SK-N-SH treated with all-trans-retinoic acid at 6 μM for 48 hours (cell line): Measurements from ENCODE around the gene KRTDAP.

Experiments used
- ATAC-seq: fragments of 200-7000 bp; cut with Tn5 transposase; 3 replicates; pipeline ENCODE4 v1.9.1; 2020; ENCODE audit warnings: mild to moderate bottlenecking, moderate library complexity
- ESRRG ChIP-seq: fragments of 250-450 bp; sonication (Bioruptor Pico); IDR thresholded peaks from 2 replicates; pipeline ENCODE4 v1.6.1; 2021; ENCODE audit warnings: mild to moderate bottlenecking
- ISL1 ChIP-seq: fragments of 250-450 bp; sonication (Bioruptor Pico); IDR thresholded peaks from 2 replicates; pipeline ENCODE4 v2.1.2; 2022; ENCODE audit warnings: mild to moderate bottlenecking, moderate library complexity

KRTDAP gene

DNA sequence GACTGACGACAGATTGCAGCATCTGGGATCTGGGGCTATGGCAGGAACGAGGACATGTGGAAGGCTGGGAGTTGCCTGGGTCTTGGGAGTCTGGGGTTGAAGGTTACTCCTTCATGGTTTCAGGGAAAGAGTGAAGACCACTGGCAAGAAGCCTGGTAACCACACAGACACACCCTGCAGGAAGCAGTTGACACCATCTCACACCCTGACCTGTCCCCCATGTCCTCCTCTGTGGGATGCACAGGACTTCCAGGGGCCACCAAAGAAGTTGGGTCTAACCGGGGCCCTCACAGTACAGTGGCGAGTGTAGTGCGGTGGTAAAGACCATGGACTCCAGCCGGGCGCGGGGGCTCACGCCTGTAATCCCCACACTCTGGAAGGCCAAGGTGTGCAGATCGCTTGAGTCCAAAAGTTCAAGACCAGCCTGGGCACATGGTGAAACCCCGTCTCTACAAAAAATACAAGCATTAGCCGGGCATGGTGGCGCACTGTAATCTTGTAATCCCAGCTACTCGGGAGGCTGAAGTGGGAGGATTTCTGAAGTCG, 52.8 kb downstream of the KRTDAP start:
- ATAC-seq = no peak
- TF ChIP-seq ISL1 (CRISPR knock-in tag) = no peak
- TF ChIP-seq ESRRG (CRISPR knock-in tag) = no peak
